HepG2 (cell line): Measurements from ENCODE around the gene ZDHHC14. TPM values are rescaled to one million over a fixed set of nuclear protein-coding genes. Genes with fewer than 3 reads are reported as not detected.

ENCODE experiments used
- CEBPG ChIP-seq: IDR thresholded peaks from 2 replicates; pipeline ENCODE4 v1.6.1; 2016
- KDM3A ChIP-seq: IDR thresholded peaks from 2 replicates; pipeline ENCODE4 v1.6.1; 2018; ENCODE audit warnings: low read depth, missing compliant biosample characterization
- MYNN ChIP-seq: sonication (generic); formaldehyde crosslinking; IDR thresholded peaks from 2 replicates; pipeline ENCODE4 v1.4.0; 2020; ENCODE audit warnings: mild to moderate bottlenecking, low read depth, missing genetic modification reagents
- WIZ ChIP-seq: sonication (generic); formaldehyde crosslinking; IDR thresholded peaks from 2 replicates; pipeline ENCODE4 v1.5.1; 2020; ENCODE audit warnings: mild to moderate bottlenecking, missing genetic modification reagents
- ZBTB38 ChIP-seq: sonication (generic); formaldehyde crosslinking; IDR thresholded peaks from 2 replicates; pipeline ENCODE4 v1.5.1; 2020; ENCODE audit warnings: mild to moderate bottlenecking, missing genetic modification reagents
- ZMAT3 ChIP-seq: sonication (generic); formaldehyde crosslinking; conservative IDR thresholded peaks from 2 replicates; pipeline ENCODE4 v1.7.0; 2021; ENCODE audit warnings: missing genetic modification reagents
- ZNF225 ChIP-seq: sonication (generic); formaldehyde crosslinking; IDR thresholded peaks from 2 replicates; pipeline ENCODE4 v1.4.0; 2020; ENCODE audit warnings: mild to moderate bottlenecking, missing genetic modification reagents
- ZNF451 ChIP-seq: sonication (generic); formaldehyde crosslinking; IDR thresholded peaks from 2 replicates; pipeline ENCODE4 v1.5.0; 2020; ENCODE audit warnings: mild to moderate bottlenecking, missing genetic modification reagents
- ZNF775 ChIP-seq: sonication (generic); formaldehyde crosslinking; IDR thresholded peaks from 2 replicates; pipeline ENCODE4 v1.4.0; 2020; ENCODE audit warnings: missing genetic modification reagents, mild to moderate bottlenecking, moderate library complexity, borderline replicate concordance
- ZNF83 ChIP-seq: sonication (generic); formaldehyde crosslinking; IDR thresholded peaks from 2 replicates; pipeline ENCODE4 v1.4.0; 2020; ENCODE audit warnings: missing genetic modification reagents, mild to moderate bottlenecking, borderline replicate concordance
- polyA plus RNA-seq, 8 experiments: library from polyadenylated mRNA; depleted of rRNA in 3 of 8; stranded (reverse) in 7 of 8; unstranded in 1 of 8; fragments of >200 nt; fragmentation: Illumina TruSeq in 4 of 8; extraction: Trizol in 4 of 8; gene quantifications; 2 replicates each; pipeline versions ENCODE4 v1.2.1 to v1.2.3, GENCODE V29; 2011 to 2016; ENCODE audit warnings: low read depth in 4 of 8, missing spikeins in 1 of 8, mixed read lengths in 1 of 8; ENCODE audit not compliant: insufficient read depth in 1 of 8
- total RNA-seq, 5 experiments: library from RNA; depleted of rRNA; stranded (reverse); fragments of >200 nt; fragmentation: Illumina TruSeq; extraction: Trizol; gene quantifications; 2 replicates each; pipeline ENCODE4 v1.2.3, GENCODE V29; 2016; ENCODE audit warnings: low read depth in 1 of 5
- TF ChIP-seq, protein P1 (sequence below), 2 experiments: fragments of 450-650 bp in 1 of 2; sonication (generic) in 1 of 2; formaldehyde crosslinking in 1 of 2; IDR thresholded peaks; 2 replicates each; pipeline versions ENCODE4 v1.6.1 to v1.8.0; 2016 to 2022; ENCODE audit warnings: antibody characterized with exemption in 1 of 2, mild to moderate bottlenecking in 1 of 2, missing genetic modification reagents in 1 of 2
- TF ChIP-seq, protein P2 (sequence below): sonication (generic); formaldehyde crosslinking; IDR thresholded peaks from 2 replicates; pipeline ENCODE4 v1.4.0; 2020; ENCODE audit warnings: mild to moderate bottlenecking, missing genetic modification reagents
- TF ChIP-seq, protein P3 (sequence below): sonication (generic); formaldehyde crosslinking; IDR thresholded peaks from 2 replicates; pipeline ENCODE4 v1.8.0; 2022; ENCODE audit warnings: mild to moderate bottlenecking, missing genetic modification reagents, moderate library complexity
- TF ChIP-seq, protein P4 (sequence below): sonication (generic); formaldehyde crosslinking; IDR thresholded peaks from 2 replicates; pipeline ENCODE4 v1.5.1; 2020; ENCODE audit warnings: mild to moderate bottlenecking, moderate library complexity, missing genetic modification reagents
- TF ChIP-seq, protein P5 (sequence below): sonication (generic); formaldehyde crosslinking; conservative IDR thresholded peaks from 2 replicates; pipeline ENCODE4 v1.4.0; 2020; ENCODE audit warnings: missing genetic modification reagents
- TF ChIP-seq, protein P6 (sequence below): IDR thresholded peaks from 2 replicates; pipeline ENCODE4 v1.6.1; 2016; ENCODE audit warnings: control low read depth

Gene ZDHHC14
- total and polyA plus RNA-seq, 2 of the 13 experiments (the other 11 are each of a cell fraction or from before 2014, with no cell fraction given): 3.7 to 9.5 TPM

DNA sequence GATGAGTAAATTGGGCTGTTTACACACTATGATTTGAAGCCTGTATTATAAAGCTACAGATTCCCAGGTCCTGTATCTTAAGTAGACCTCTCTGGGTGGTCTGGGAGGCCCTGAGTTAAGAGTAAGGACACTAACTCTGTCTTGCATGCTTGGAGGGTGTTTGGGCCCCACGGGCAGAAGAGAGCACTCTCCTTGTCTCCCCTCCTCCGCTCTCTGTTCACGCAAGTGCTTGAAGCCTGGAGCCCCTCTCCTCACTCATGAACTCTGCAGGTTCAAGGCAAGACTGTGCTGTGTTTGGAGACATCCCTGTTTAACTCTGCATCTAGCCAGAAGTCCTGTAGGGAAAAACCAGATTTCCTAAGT lies 154.0 kb downstream of the ZDHHC14 start (continued):
- TF ChIP-seq, protein P1, sequence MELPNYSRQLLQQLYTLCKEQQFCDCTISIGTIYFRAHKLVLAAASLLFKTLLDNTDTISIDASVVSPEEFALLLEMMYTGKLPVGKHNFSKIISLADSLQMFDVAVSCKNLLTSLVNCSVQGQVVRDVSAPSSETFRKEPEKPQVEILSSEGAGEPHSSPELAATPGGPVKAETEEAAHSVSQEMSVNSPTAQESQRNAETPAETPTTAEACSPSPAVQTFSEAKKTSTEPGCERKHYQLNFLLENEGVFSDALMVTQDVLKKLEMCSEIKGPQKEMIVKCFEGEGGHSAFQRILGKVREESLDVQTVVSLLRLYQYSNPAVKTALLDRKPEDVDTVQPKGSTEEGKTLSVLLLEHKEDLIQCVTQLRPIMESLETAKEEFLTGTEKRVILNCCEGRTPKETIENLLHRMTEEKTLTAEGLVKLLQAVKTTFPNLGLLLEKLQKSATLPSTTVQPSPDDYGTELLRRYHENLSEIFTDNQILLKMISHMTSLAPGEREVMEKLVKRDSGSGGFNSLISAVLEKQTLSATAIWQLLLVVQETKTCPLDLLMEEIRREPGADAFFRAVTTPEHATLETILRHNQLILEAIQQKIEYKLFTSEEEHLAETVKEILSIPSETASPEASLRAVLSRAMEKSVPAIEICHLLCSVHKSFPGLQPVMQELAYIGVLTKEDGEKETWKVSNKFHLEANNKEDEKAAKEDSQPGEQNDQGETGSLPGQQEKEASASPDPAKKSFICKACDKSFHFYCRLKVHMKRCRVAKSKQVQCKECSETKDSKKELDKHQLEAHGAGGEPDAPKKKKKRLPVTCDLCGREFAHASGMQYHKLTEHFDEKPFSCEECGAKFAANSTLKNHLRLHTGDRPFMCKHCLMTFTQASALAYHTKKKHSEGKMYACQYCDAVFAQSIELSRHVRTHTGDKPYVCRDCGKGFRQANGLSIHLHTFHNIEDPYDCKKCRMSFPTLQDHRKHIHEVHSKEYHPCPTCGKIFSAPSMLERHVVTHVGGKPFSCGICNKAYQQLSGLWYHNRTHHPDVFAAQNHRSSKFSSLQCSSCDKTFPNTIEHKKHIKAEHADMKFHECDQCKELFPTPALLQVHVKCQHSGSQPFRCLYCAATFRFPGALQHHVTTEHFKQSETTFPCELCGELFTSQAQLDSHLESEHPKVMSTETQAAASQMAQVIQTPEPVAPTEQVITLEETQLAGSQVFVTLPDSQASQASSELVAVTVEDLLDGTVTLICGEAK (IDR thresholded peaks at IDR 0.05): no peak
- TF ChIP-seq, protein P1 (CRISPR knock-in tag; IDR thresholded peaks at IDR 0.05): no peak
- TF ChIP-seq KDM3A (CRISPR knock-in tag) (no peak), ZNF775 (CRISPR knock-in tag) (no peak), ZNF451 (CRISPR knock-in tag) (no peak), ZBTB38 (CRISPR knock-in tag) (0 out of 2 replicates have a peak, but pooled peaks have one; percentile 54), ZNF83 (CRISPR knock-in tag) (no peak), ZMAT3 (CRISPR knock-in tag) (0 out of 2 replicates have a peak, but pooled peaks have one; percentile 45), MYNN (CRISPR knock-in tag) (no peak), WIZ (no peak), ZNF225 (CRISPR knock-in tag) (no peak), CEBPG (CRISPR knock-in tag) (no peak)
- TF ChIP-seq, protein P2, sequence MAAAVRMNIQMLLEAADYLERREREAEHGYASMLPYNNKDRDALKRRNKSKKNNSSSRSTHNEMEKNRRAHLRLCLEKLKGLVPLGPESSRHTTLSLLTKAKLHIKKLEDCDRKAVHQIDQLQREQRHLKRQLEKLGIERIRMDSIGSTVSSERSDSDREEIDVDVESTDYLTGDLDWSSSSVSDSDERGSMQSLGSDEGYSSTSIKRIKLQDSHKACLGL (CRISPR knock-in tag): no peak
- TF ChIP-seq, protein P3, sequence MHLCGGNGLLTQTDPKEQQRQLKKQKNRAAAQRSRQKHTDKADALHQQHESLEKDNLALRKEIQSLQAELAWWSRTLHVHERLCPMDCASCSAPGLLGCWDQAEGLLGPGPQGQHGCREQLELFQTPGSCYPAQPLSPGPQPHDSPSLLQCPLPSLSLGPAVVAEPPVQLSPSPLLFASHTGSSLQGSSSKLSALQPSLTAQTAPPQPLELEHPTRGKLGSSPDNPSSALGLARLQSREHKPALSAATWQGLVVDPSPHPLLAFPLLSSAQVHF: no peak
- TF ChIP-seq, protein P4, sequence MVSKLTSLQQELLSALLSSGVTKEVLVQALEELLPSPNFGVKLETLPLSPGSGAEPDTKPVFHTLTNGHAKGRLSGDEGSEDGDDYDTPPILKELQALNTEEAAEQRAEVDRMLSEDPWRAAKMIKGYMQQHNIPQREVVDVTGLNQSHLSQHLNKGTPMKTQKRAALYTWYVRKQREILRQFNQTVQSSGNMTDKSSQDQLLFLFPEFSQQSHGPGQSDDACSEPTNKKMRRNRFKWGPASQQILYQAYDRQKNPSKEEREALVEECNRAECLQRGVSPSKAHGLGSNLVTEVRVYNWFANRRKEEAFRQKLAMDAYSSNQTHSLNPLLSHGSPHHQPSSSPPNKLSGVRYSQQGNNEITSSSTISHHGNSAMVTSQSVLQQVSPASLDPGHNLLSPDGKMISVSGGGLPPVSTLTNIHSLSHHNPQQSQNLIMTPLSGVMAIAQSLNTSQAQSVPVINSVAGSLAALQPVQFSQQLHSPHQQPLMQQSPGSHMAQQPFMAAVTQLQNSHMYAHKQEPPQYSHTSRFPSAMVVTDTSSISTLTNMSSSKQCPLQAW (CRISPR knock-in tag): no peak
- TF ChIP-seq, protein P5, sequence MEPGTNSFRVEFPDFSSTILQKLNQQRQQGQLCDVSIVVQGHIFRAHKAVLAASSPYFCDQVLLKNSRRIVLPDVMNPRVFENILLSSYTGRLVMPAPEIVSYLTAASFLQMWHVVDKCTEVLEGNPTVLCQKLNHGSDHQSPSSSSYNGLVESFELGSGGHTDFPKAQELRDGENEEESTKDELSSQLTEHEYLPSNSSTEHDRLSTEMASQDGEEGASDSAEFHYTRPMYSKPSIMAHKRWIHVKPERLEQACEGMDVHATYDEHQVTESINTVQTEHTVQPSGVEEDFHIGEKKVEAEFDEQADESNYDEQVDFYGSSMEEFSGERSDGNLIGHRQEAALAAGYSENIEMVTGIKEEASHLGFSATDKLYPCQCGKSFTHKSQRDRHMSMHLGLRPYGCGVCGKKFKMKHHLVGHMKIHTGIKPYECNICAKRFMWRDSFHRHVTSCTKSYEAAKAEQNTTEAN: no peak
- TF ChIP-seq, protein P6, sequence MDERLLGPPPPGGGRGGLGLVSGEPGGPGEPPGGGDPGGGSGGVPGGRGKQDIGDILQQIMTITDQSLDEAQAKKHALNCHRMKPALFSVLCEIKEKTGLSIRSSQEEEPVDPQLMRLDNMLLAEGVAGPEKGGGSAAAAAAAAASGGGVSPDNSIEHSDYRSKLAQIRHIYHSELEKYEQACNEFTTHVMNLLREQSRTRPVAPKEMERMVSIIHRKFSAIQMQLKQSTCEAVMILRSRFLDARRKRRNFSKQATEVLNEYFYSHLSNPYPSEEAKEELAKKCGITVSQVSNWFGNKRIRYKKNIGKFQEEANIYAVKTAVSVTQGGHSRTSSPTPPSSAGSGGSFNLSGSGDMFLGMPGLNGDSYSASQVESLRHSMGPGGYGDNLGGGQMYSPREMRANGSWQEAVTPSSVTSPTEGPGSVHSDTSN (CRISPR knock-in tag): no peak
